ENCODE data around the gene SPATA20. TPM values are rescaled to one million over a fixed set of nuclear protein-coding genes. Genes with fewer than 3 reads are reported as not detected.
A peak's percentile ranks its signal among the peaks of the same experiment; 100 is the strongest.

The SPATA20 gene
- total and polyA plus RNA-seq, 2 of the 13 experiments (the other 11 are each of a cell fraction or from before 2014, with no cell fraction given), result 36.1 to 64.8 TPM

GRCh38 chr17:50514388-50514787, 32.6 kb upstream of the SPATA20 start (continued):
- TF ChIP-seq HOXA9 (CRISPR knock-in tag; IDR thresholded peaks at IDR 0.05; ENCODE audit: borderline replicate concordance), result no peak
- TF ChIP-seq NR0B2 (CRISPR knock-in tag; IDR thresholded peaks at IDR 0.05), result no peak
- TF ChIP-seq, protein P1, sequence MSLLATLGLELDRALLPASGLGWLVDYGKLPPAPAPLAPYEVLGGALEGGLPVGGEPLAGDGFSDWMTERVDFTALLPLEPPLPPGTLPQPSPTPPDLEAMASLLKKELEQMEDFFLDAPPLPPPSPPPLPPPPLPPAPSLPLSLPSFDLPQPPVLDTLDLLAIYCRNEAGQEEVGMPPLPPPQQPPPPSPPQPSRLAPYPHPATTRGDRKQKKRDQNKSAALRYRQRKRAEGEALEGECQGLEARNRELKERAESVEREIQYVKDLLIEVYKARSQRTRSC (CRISPR knock-in tag; IDR thresholded peaks at IDR 0.05; ENCODE audit: low read depth), result no peak
- TF ChIP-seq ZNF317 (CRISPR knock-in tag; IDR thresholded peaks at IDR 0.05), result no peak
- peak in 1 of 2 experiments; percentile 61; a peak in 1 of 4 replicates for TF ChIP-seq NR2F1 (CRISPR knock-in tag; IDR thresholded peaks at IDR 0.05)

- WGBS (ENCODE audit: low lambda C conversion rate), result 23% methylated on average over 6 of the region's 6 CpGs
- Histone ChIP-seq H3K4me1 (ENCODE audit: insufficient read depth, low read length) (peaks cover 62% of the 10 kb centered on the region), H2AFZ (ENCODE audit: low read length) (no peak overlapping the region), H3K27me3 (ENCODE audit: control insufficient read depth in 1 of 2, insufficient read depth in 2 of 2, low read length in 2 of 2) (peaks cover 0 to 8% of the 10 kb centered on the region in 2 experiments; a peak in 1 of 5 replicates), H4K20me1 (ENCODE audit: insufficient read depth, low read length) (no peaks in the 10 kb centered on the region), H3K4me2 (ENCODE audit: low read depth, low read length) (no peak overlapping the region), H3K36me3 (replicated peaks in 1 of 2; ENCODE audit: control insufficient read depth in 1 of 2, insufficient read depth in 2 of 2, low read length in 2 of 2) (no peaks in the 10 kb centered on the region), H3K27ac (ENCODE audit: extremely low read length, insufficient read depth, low read length) (no peak overlapping the region), H3K79me2 (ENCODE audit: insufficient read depth, low read length) (no peaks in the 10 kb centered on the region), H3K9me3 (ENCODE audit: low read length) (no peaks in the 10 kb centered on the region), H3K9ac (ENCODE audit: insufficient read depth, low read depth, low read length) (no peak overlapping the region), H3K4me3 (replicated peaks in 1 of 3; ENCODE audit: insufficient read depth in 1 of 3, low read depth in 2 of 3, low read length in 3 of 3) (no peak overlapping the region)
- FAIRE-seq, result no peak
- in situ Hi-C loops (cut with HindIII; ENCODE audit: extremely low pct_ligation_motif_present, low pct_unique_long_range_greater_than_20kb) (no loop called here), intact Hi-C loops (cut with micrococcal nuclease; ENCODE audit: unreplicated experiment) (no loop called here)
- BruUV-seq (replicated peaks), result no TSS peak
- DNase-seq (ENCODE audit: low spot score), result peak; percentile 60
- no peak for ATAC-seq
- ChIA-PET CTCF (ENCODE audit: low intra/inter-chr PET ratio, low total read pairs) (no interaction called here), POLR2A (interaction anchor here (0.5 to 1.8 kb wide), 3 partner anchors 11 to 124 kb away, joined by 3 to 4 read pairs (median 3); no protein-coding TSS in a partner anchor)
- no peak for TF ChIP-seq YEATS4 (CRISPR knock-in tag; IDR thresholded peaks at IDR 0.05; ENCODE audit: borderline replicate concordance)
- 0 out of 2 replicates have a peak, but pooled peaks have one; percentile 31 for TF ChIP-seq ZNF225 (CRISPR knock-in tag; IDR thresholded peaks at IDR 0.05)
- no peak for TF ChIP-seq ZFYVE20 (CRISPR knock-in tag; IDR thresholded peaks at IDR 0.05; ENCODE audit: borderline replicate concordance, low read depth)
- 0 out of 2 replicates have a peak, but pooled peaks have one; percentile 0 for TF ChIP-seq HDAC2 (CRISPR knock-in tag; IDR thresholded peaks at IDR 0.05)
- peak; percentile 26; the same call in 1 of the 2 replicates for TF ChIP-seq ZNF281 (CRISPR knock-in tag; IDR thresholded peaks at IDR 0.05; ENCODE audit: borderline replicate concordance)
- no peak for TF ChIP-seq ZNF839 (CRISPR knock-in tag; IDR thresholded peaks at IDR 0.05; ENCODE audit: borderline replicate concordance)
- TF ChIP-seq HNF4A (CRISPR knock-in tag; IDR thresholded peaks at IDR 0.05), result peak; percentile 61
- no peak for TF ChIP-seq SOX6 (IDR thresholded peaks at IDR 0.05)
- 0 out of 2 replicates have a peak, but pooled peaks have one; percentile 21 for TF ChIP-seq SOX6 (CRISPR knock-in tag; IDR thresholded peaks at IDR 0.05)
- peak; percentile 60; the same call in 1 of the 2 replicates for TF ChIP-seq CEBPB (IDR thresholded peaks at IDR 0.05; ENCODE audit: borderline replicate concordance, low read depth, low read length)
- TF ChIP-seq ZBTB34 (CRISPR knock-in tag; IDR thresholded peaks at IDR 0.05), result no peak
- TF ChIP-seq NFYB (CRISPR knock-in tag; IDR thresholded peaks at IDR 0.05), result no peak
Observed at GRCh38 chr17:50514936-50515702, 31.9 kb upstream of the SPATA20 start.

Measured in HepG2 (cell line).